ENCODE measurements around the gene CDC20B.

The CDC20B gene

DNA sequence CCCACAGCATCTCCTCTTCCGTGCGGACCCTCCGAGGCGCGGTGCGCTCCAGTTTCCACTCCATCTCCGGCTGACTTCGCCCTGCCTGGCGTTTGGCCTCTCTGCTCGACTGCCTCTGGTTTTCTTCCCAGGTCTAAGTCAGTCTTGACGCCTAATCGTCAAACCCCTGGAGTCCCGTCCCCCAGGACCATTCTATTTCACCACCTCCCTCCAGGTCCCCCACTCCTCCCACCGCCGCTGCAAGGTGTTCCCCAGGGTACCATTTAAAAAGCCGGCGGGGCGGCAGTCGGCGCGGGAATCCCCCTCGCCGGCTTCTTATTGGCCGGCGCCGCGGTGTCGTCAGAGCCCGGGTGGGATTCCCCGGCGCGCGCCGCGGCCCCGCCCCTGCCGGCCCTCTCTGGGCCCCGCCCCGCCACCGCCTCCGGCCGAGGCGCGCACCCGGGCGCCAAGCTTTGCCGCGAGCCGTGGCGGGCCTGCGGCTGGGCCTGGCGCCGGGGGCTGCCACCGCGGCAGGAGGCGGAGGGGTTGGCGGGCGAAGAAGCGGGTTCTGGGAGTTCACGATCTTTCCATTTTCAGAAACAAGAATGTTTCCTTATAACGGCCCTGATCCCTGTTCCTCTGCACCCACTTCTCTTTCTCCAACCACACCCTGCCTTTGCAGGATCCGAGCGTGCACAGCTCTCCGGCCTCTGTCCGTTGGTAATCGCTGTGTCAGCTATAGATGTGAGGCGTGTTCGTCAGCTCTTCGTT, at the start of gene CDC20B:
TSS of gene CDC20B (minus strand) at position 241 of the 750 bp plus-strand sequence. CDS start at position 64, 177 bp downstream.
- DNase-seq, result peak; percentile 50

- DNase-seq, result no peak
Observed at GRCh38 chr5:55222092-55222984, 49.4 kb upstream of the CDC20B start.

DNA sequence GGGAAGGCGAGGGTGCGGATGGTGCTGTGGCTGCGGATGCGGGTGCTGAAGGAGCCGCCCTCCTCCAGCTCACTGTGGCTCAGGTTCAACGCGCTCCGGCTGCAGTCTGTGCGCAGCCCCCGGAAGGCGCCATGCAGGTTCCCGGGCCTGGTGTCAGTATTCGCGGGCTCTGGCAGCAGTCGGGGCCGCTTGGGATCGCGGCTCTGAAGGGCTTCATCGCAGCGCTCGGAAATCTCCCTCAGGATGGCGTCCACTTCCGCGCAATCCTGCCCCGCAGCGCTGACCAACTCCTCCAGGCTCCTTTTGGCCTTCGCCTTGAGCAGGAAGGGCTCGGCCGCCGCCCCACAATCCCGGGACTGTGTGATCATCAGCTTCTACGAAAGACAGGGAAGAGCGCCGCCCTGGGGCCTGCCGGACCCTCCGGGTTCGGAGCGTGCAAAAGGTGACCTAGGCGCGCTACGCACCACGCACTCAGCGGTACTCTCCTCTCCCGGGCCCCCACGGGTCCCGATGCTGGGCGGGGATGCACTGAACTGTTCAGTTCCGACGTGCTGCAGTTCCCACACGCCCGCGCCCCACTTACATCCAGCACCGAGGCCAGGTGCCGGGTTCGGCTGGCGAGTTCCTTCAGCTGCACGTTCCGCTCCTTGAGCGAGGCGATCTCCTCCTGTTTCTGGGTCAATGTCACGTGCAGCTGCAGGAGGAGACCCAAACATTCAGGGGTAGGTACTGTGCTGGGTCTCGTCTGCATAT, 47.6 kb upstream of the CDC20B start:
- no peak for DNase-seq

- no peak for DNase-seq
Observed at GRCh38 chr5:55219770-55220169, 46.8 kb upstream of the CDC20B start.

GRCh38 chr5:55218967-55219366, 46.0 kb upstream of the CDC20B start:
- DNase-seq, result no peak

GRCh38 chr5:55211184-55211874, 38.4 kb upstream of the CDC20B start:
- no peak for DNase-seq

GRCh38 chr5:55205001-55205400, 32.0 kb upstream of the CDC20B start:
- no peak for DNase-seq

GRCh38 chr5:55191165-55191564, 18.2 kb upstream of the CDC20B start:
- no peak for DNase-seq

GRCh38 chr5:55188656-55189540, 15.9 kb upstream of the CDC20B start:
- DNase-seq, result no peak

GRCh38 chr5:55187370-55187769, 14.4 kb upstream of the CDC20B start:
- peak; percentile 5 for DNase-seq

GRCh38 chr5:55180016-55180415, 7.0 kb upstream of the CDC20B start:
- no peak for DNase-seq

- no peak for DNase-seq
Observed at GRCh38 chr5:55177078-55177477, 4.1 kb upstream of the CDC20B start.

- DNase-seq, result no peak
Observed at GRCh38 chr5:55176176-55176818, 3.3 kb upstream of the CDC20B start.

DNA sequence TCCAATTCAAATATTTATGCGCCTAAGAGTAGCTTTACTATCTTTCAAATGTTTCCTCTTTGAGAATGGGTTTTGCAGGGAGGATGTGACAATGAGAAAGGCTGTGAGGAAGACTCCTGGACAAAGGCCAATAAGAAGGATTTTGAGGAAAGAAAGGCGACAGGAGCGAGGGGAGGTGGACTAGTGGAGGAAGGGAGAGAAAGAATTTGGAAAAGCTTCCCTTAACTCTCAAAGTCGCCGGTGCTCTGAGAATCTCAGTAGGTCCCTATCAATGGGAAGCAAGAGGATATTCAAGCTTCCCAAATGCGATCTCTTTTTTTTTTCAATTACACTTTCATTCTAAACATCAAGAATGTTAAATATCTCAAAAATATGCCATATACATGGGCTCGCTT, 2.8 kb upstream of the CDC20B start:
- no peak for DNase-seq

DNA sequence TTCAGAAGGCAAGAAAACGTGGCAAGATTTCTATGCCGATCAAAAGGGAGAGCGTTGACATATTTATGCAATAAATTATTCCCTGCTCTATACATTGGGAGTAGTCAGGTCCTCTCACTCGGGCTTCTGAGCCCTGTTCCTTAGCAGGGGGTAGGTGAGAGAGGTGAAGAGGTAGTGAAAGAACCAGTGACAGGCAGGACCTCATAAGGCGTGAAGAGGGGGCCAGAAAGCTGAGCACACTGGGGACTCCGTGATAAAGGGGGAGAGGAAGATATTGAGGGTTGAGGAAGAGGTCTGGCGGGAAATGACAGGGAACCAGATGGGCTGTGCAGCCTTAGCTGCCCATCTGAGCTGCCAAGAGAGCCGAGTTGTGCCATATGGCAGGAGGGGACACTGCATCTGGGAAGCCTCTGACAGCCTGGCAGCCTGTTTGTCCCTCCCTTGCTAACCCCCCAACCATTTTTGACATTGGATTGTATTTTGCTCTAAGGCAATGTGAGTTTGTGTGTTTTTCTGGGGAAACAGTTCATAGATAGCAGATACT, 782 bp upstream of the CDC20B start:
- DNase-seq, result no peak

DNA sequence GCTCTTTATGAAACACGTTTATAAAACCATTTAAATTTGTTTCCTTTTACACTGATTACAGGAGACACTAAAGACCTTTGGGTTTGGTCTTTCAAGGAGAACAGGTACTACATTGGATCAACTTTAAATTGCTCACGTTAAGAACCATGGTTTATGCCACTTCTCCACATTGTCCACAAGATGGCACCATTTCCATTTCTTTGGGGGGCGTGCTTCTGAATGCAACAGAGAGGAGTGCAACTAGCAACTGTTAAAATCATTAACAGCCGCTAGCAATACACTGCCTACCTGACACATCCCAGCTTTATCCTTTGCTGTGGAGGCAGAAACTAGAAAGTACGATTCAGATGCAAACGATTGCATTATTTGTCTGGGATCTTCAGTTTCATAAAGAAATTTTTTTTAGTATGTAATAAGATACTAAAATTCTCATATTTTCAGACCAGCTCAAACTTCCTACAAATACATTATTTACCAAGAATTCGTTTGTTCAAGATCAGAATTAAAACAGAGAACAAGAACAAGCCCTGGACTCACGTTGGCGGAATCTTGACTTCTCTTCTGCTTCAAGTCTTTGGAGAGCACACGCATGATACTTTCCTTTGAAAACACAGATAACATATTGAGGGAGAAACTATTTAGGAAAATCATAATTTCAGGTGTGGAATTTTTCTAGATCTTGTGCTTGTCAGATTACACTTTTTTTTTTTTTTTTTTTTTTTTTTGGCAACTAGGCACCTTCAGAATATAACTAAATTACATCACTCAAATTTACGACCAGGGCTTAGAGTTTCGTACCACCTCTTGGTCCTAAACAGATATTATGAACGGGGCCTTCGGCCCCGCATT, 702 bp downstream of the CDC20B start:
- DNase-seq, result peak; percentile 80

- no peak for DNase-seq
Observed at GRCh38 chr5:55171471-55171870, 1.5 kb downstream of the CDC20B start.

- DNase-seq, result no peak
Observed at GRCh38 chr5:55162666-55163065, 10.3 kb downstream of the CDC20B start.

DNA sequence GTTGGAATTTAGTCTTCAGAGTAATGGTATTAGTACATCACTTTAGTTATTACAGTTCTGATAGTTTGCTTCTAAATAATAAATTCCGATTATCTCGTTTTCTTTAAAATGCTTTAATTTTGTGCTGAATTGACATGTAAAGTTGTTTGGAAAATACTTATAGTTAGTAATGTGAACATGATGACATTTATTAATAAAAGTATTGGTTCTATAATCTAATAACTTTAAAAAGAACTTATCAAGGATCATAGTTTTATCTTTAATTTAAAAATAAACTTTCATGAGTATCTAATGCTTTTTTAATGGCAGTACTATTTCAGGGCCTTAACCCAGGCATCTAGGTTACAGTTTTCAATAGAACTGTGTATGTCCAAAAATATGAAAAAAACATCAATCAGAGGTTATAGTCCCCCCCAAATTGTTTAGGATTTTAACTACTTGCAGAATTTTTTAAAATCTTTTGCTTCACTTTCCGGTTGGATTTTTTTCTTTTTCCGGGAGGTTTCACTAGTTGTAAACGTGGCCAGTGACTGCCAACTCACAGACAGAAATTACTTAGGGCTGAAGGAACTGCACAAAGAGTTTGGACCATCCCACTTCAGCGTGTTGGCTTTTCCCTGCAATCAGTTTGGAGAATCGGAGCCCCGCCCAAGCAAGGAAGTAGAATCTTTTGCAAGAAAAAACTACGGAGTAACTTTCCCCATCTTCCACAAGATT, 12.3 kb downstream of the CDC20B start:
- DNase-seq, result peak; percentile 90
